GM19438 (cell line): ENCODE results near the gene ST14.
A peak's percentile ranks its signal among the peaks of the same experiment; 100 is the strongest.

Experiments
- ATAC-seq: cut with Tn5 transposase; IDR thresholded peaks from one replicate; pipeline ENCODE4 v1.9.1; 2021; ENCODE audit warnings: low read depth; ENCODE audit not compliant: unreplicated experiment

Gene ST14

GRCh38 chr11:130159657-130160497, at the start of gene ST14:
TSS of gene ST14 (plus strand) at chr11:130159782. CDS start at chr11:130159980, 198 bp downstream.
- ATAC-seq: no peak

GRCh38 chr11:130110339-130111108, 49.1 kb upstream of the ST14 start:
- ATAC-seq: no peak

GRCh38 chr11:130112071-130112830, 47.3 kb upstream of the ST14 start:
- ATAC-seq: no peak

- no peak for ATAC-seq
These were observed 45.3 kb upstream of the ST14 start for GRCh38 chr11:130114281-130114680.

- no peak for ATAC-seq
These were observed 44.9 kb upstream of the ST14 start for GRCh38 chr11:130114726-130115125.

GRCh38 chr11:130115218-130115617, 44.4 kb upstream of the ST14 start:
- ATAC-seq: no peak

GRCh38 chr11:130118165-130118564, 41.4 kb upstream of the ST14 start:
- peak; percentile 71 for ATAC-seq

GRCh38 chr11:130118636-130119387, 40.8 kb upstream of the ST14 start:
- peak; percentile 59 for ATAC-seq

GRCh38 chr11:130120045-130120444, 39.5 kb upstream of the ST14 start:
- no peak for ATAC-seq

GRCh38 chr11:130121445-130121978, 38.1 kb upstream of the ST14 start:
- ATAC-seq: no peak

GRCh38 chr11:130122141-130122575, 37.4 kb upstream of the ST14 start:
- no peak for ATAC-seq

- ATAC-seq: no peak
These were observed 36.1 kb upstream of the ST14 start for GRCh38 chr11:130123414-130124040.

- no peak for ATAC-seq
These were observed 35.5 kb upstream of the ST14 start for GRCh38 chr11:130124096-130124495.

- ATAC-seq: no peak
These were observed 33.9 kb upstream of the ST14 start for GRCh38 chr11:130125638-130126037.

- ATAC-seq: no peak
These were observed 33.1 kb upstream of the ST14 start for GRCh38 chr11:130126516-130126915.

- no peak for ATAC-seq
These were observed 32.1 kb upstream of the ST14 start for GRCh38 chr11:130127509-130127908.

- ATAC-seq: no peak
These were observed 31.0 kb upstream of the ST14 start for GRCh38 chr11:130128626-130129025.

GRCh38 chr11:130129922-130130321, 29.7 kb upstream of the ST14 start:
- no peak for ATAC-seq
